Measurements from ENCODE around the gene SPATA46. TPM values are rescaled to one million over a fixed set of nuclear protein-coding genes. Genes with fewer than 3 reads are reported as not detected.

SPATA46 gene
- total and polyA plus RNA-seq, 8 donors: not detected

- TF ChIP-seq POLR2AphosphoS5 (IDR thresholded peaks at IDR 0.05) (peak in 2 of 3 donors; percentile 47 to 53), EP300 (IDR thresholded peaks at IDR 0.05) (no peak), CTCF (IDR thresholded peaks at IDR 0.05) (no peak)
- intact Hi-C loops (cut with DNase I; ENCODE audit: low total_unique reads): no loop called here
- H3K36me3 ChIP-seq: peaks cover 0 to 10% (median 7%) of the 10 kb centered on the region in 4 donors
- H3K9me3 ChIP-seq: no peaks in the 10 kb centered on the region
- no peak overlapping the region for H3K27ac ChIP-seq
- peak; percentile 32 to 43 for DNase-seq
- WGBS, 5 donors: 19 to 48% (median 36%) methylated on average over 3 of the region's 3 CpGs
- no peaks in the 10 kb centered on the region for H3K27me3 ChIP-seq
- peaks cover 0 to 10% (median 4%) of the 10 kb centered on the region in 4 donors for H3K4me1 ChIP-seq
- no peak overlapping the region for H3K4me3 ChIP-seq
Measured at GRCh38 chr1:162347281-162347680, 29.4 kb downstream of the SPATA46 start.

GRCh38 chr1:162343470-162343869 lies 33.2 kb downstream of the SPATA46 start:
- Histone ChIP-seq H3K27ac (no peak overlapping the region), H3K9me3 (no peaks in the 10 kb centered on the region), H3K36me3 (peaks cover 0 to 10% (median 7%) of the 10 kb centered on the region in 4 donors), H3K4me1 (peaks cover 0 to 10% (median 4%) of the 10 kb centered on the region in 4 donors), H3K4me3 (no peak overlapping the region), H3K27me3 (no peaks in the 10 kb centered on the region)
- no peak for TF ChIP-seq POLR2A (IDR thresholded peaks at IDR 0.05)
- no peak for TF ChIP-seq CTCF (IDR thresholded peaks at IDR 0.05)
- no peak for TF ChIP-seq EP300 (IDR thresholded peaks at IDR 0.05)
- TF ChIP-seq POLR2AphosphoS5 (IDR thresholded peaks at IDR 0.05): no peak
- intact Hi-C loops (cut with DNase I; ENCODE audit: low total_unique reads): no loop called here
- no peak for DNase-seq
- 81 to 90% (median 88%) methylated on average over 5 of the region's 5 CpGs for WGBS, 5 donors

GRCh38 chr1:162342452-162342983 lies 34.1 kb downstream of the SPATA46 start:
- intact Hi-C loops (cut with DNase I; ENCODE audit: low total_unique reads): no loop called here
- no peak overlapping the region for H3K4me3 ChIP-seq
- no peaks in the 10 kb centered on the region for H3K9me3 ChIP-seq
- no peaks in the 10 kb centered on the region for H3K27me3 ChIP-seq
- peaks cover 0 to 7% (median 3%) of the 10 kb centered on the region in 4 donors for H3K4me1 ChIP-seq
- peaks cover 0 to 10% (median 5%) of the 10 kb centered on the region in 4 donors for H3K36me3 ChIP-seq
- TF ChIP-seq POLR2AphosphoS5 (IDR thresholded peaks at IDR 0.05) (no peak), POLR2A (IDR thresholded peaks at IDR 0.05) (no peak)
- no peak overlapping the region for H3K27ac ChIP-seq
- no peak for DNase-seq
- 76 to 100% (median 93%) methylated on average over 1 of the region's 1 CpG for WGBS, 5 donors

- Histone ChIP-seq H3K27ac (no peak overlapping the region), H3K9me3 (no peaks in the 10 kb centered on the region), H3K4me3 (no peak overlapping the region), H3K36me3 (peaks cover 0 to 4% (median 1%) of the 10 kb centered on the region in 4 donors), H3K4me1 (no peaks in the 10 kb centered on the region), H3K27me3 (no peaks in the 10 kb centered on the region)
- DNase-seq: no peak
- no peak for TF ChIP-seq EP300 (IDR thresholded peaks at IDR 0.05)
- no peak for TF ChIP-seq CTCF (IDR thresholded peaks at IDR 0.05)
- TF ChIP-seq POLR2AphosphoS5 (IDR thresholded peaks at IDR 0.05): no peak
- no peak for TF ChIP-seq POLR2A (IDR thresholded peaks at IDR 0.05)
- intact Hi-C loops (cut with DNase I; ENCODE audit: low total_unique reads): no loop called here
- 75 to 90% (median 85%) methylated on average over 7 of the region's 7 CpGs for WGBS, 5 donors
Measured at GRCh38 chr1:162336621-162337285, 39.9 kb downstream of the SPATA46 start.

- Histone ChIP-seq H3K9me3 (no peaks in the 10 kb centered on the region), H3K27ac (no peak overlapping the region), H3K36me3 (peaks cover 0 to 4% (median 1%) of the 10 kb centered on the region in 4 donors), H3K27me3 (no peaks in the 10 kb centered on the region), H3K4me3 (no peak overlapping the region), H3K4me1 (no peaks in the 10 kb centered on the region)
- peak in 1 of 2 donors; percentile 31 for DNase-seq
- TF ChIP-seq POLR2A (IDR thresholded peaks at IDR 0.05) (no peak), EP300 (IDR thresholded peaks at IDR 0.05) (no peak), POLR2AphosphoS5 (IDR thresholded peaks at IDR 0.05) (no peak), CTCF (IDR thresholded peaks at IDR 0.05) (no peak)
- 69 to 85% (median 81%) methylated on average over 5 of the region's 5 CpGs for WGBS, 5 donors
- intact Hi-C loops (cut with DNase I; ENCODE audit: low total_unique reads): no loop called here
Measured at GRCh38 chr1:162335126-162335525, 41.5 kb downstream of the SPATA46 start.

Measured in stomach (tissue), 9 donors.